Nephron progenitor cell (in vitro differentiated cells): ENCODE measurements around the gene PAPPA.

Experiments used
- DNase-seq: peaks from one replicate; pipeline ENCODE4 v3.0.0; 2021
- H3K27ac Mint-ChIP-seq: 2 replicates; pipeline ENCODE4 v1.8.0; 2021; ENCODE audit warnings: mild to moderate bottlenecking, moderate library complexity, mixed read lengths
- H3K27me3 Mint-ChIP-seq: 2 replicates; pipeline ENCODE4 v1.8.0; 2021; ENCODE audit warnings: mild to moderate bottlenecking, low read depth, mixed read lengths; ENCODE audit not compliant: poor library complexity
- H3K36me3 Mint-ChIP-seq: 2 replicates; pipeline ENCODE4 v1.8.0; 2021; ENCODE audit warnings: low read depth, mixed read lengths
- H3K4me1 Mint-ChIP-seq: 2 replicates; pipeline ENCODE4 v1.8.0; 2021; ENCODE audit warnings: mixed read lengths
- H3K4me3 Mint-ChIP-seq: 2 replicates; pipeline ENCODE4 v1.8.0; 2021; ENCODE audit warnings: mild to moderate bottlenecking, moderate library complexity, mixed read lengths
- H3K9me3 Mint-ChIP-seq: 2 replicates; pipeline ENCODE4 v1.8.0; 2021; ENCODE audit warnings: mild to moderate bottlenecking, moderate library complexity, mixed read lengths
- TF ChIP-seq, protein P1 (sequence below): fragments of 200-600 bp; sonication (generic); IDR thresholded peaks from 2 replicates; pipeline ENCODE4 v1.5.0; 2021; ENCODE audit warnings: antibody characterized with exemption

Gene PAPPA

GRCh38 chr9:116393198-116393597 is 239.6 kb downstream of the PAPPA start:
- Mint-ChIP-seq H3K27me3 (peaks cover 6% of the 10 kb centered on the region), H3K36me3 (peaks cover 10% of the 10 kb centered on the region), H3K4me3 (no peak overlapping the region), H3K27ac (no peak overlapping the region), H3K4me1 (peaks cover 6% of the 10 kb centered on the region), H3K9me3 (no peaks in the 10 kb centered on the region)
- TF ChIP-seq, protein P1, sequence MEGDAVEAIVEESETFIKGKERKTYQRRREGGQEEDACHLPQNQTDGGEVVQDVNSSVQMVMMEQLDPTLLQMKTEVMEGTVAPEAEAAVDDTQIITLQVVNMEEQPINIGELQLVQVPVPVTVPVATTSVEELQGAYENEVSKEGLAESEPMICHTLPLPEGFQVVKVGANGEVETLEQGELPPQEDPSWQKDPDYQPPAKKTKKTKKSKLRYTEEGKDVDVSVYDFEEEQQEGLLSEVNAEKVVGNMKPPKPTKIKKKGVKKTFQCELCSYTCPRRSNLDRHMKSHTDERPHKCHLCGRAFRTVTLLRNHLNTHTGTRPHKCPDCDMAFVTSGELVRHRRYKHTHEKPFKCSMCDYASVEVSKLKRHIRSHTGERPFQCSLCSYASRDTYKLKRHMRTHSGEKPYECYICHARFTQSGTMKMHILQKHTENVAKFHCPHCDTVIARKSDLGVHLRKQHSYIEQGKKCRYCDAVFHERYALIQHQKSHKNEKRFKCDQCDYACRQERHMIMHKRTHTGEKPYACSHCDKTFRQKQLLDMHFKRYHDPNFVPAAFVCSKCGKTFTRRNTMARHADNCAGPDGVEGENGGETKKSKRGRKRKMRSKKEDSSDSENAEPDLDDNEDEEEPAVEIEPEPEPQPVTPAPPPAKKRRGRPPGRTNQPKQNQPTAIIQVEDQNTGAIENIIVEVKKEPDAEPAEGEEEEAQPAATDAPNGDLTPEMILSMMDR: no peak
- no peak for DNase-seq

GRCh38 chr9:116394070-116394469 is 240.5 kb downstream of the PAPPA start:
- no peak for DNase-seq
- TF ChIP-seq, protein P1: no peak
- Mint-ChIP-seq H3K4me1 (peaks cover 6% of the 10 kb centered on the region), H3K27me3 (peaks cover 6% of the 10 kb centered on the region), H3K36me3 (peaks cover 10% of the 10 kb centered on the region), H3K27ac (no peak overlapping the region), H3K9me3 (no peaks in the 10 kb centered on the region), H3K4me3 (no peak overlapping the region)

GRCh38 chr9:116394894-116395698 is 241.5 kb downstream of the PAPPA start:
- no peak overlapping the region for H3K4me3 Mint-ChIP-seq
- no peak overlapping the region for H3K27ac Mint-ChIP-seq
- H3K4me1 Mint-ChIP-seq: peaks cover 6% of the 10 kb centered on the region
- TF ChIP-seq, protein P1: no peak
- H3K27me3 Mint-ChIP-seq: peaks cover 3% of the 10 kb centered on the region
- H3K36me3 Mint-ChIP-seq: peaks cover 4% of the 10 kb centered on the region
- no peak for DNase-seq
- no peaks in the 10 kb centered on the region for H3K9me3 Mint-ChIP-seq

DNA sequence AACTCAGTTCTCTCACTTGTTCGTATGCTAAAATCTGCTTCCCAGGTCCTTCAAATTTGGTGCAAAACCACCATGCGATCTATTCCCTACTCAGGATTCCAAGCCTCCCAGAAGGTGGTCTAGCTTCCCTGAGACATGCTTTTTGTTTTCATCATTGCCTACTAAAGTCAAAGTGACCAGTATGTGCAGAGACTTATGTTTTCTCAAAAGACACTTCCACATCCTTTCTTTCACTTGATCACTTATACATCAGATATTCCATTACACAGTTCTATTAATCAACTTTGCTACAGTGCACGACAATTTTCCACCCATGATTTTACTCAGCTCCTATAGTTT is 242.1 kb downstream of the PAPPA start:
- Mint-ChIP-seq H3K9me3 (no peaks in the 10 kb centered on the region), H3K4me3 (no peak overlapping the region), H3K36me3 (peaks cover 4% of the 10 kb centered on the region), H3K27me3 (peaks cover 3% of the 10 kb centered on the region), H3K4me1 (peaks cover 6% of the 10 kb centered on the region), H3K27ac (no peak overlapping the region)
- no peak for DNase-seq
- TF ChIP-seq, protein P1: no peak

- Mint-ChIP-seq H3K4me3 (no peak overlapping the region), H3K27ac (no peak overlapping the region), H3K27me3 (peaks cover 4% of the 10 kb centered on the region), H3K36me3 (no peaks in the 10 kb centered on the region), H3K9me3 (no peaks in the 10 kb centered on the region), H3K4me1 (no peaks in the 10 kb centered on the region)
- no peak for DNase-seq
- TF ChIP-seq, protein P1: no peak
Observed at GRCh38 chr9:116403171-116403570, 249.6 kb downstream of the PAPPA start.

DNA sequence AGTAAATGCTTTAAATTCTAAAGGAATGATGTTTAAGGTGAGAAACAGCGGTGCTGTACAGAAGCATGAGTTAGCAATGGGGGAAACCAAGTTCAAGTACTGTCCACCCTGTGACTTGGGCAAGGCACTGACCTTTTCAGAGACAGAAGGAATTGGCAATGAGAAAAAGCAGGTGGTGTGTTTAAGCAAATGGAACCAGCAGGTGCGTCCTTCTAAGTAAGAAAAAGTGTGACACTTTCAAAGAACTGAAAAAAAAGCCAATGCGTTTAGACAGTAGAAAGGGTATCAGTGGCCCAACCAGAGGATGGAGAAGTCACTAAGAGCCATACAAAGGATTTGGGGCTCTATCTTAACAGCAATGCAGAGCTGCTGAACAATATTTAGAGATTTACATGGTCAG is 250.6 kb downstream of the PAPPA start:
- peaks cover 4% of the 10 kb centered on the region for H3K27me3 Mint-ChIP-seq
- H3K4me3 Mint-ChIP-seq: no peak overlapping the region
- TF ChIP-seq, protein P1: no peak
- no peak for DNase-seq
- H3K27ac Mint-ChIP-seq: no peak overlapping the region
- no peaks in the 10 kb centered on the region for H3K9me3 Mint-ChIP-seq
- no peaks in the 10 kb centered on the region for H3K4me1 Mint-ChIP-seq
- no peaks in the 10 kb centered on the region for H3K36me3 Mint-ChIP-seq
